Aorta (tissue), 5 donors: ENCODE data around the gene SPATS2L. TPM values are rescaled to one million over a fixed set of nuclear protein-coding genes. Genes with fewer than 3 reads are reported as not detected.

Source experiments
- ATAC-seq: fragments of 200-7000 bp; cut with Tn5 transposase; one replicate; pipeline ENCODE4 v1.9.1; 2022; ENCODE audit warnings: moderate library complexity; ENCODE audit not compliant: low FRiP score
- DNase-seq, 2 donors: peaks; one replicate each; pipeline ENCODE4 v3.0.0-alpha.2; 2020
- H3K27ac ChIP-seq, 2 donors: one replicate each; pipeline ENCODE4 v1.5.1; 2013; ENCODE audit warnings: low read length in 2 of 2, mild to moderate bottlenecking in 2 of 2, moderate library complexity in 2 of 2, control low read depth in 1 of 2, inconsistent platforms in 1 of 2, low read depth in 1 of 2
- H3K27me3 ChIP-seq, 2 donors: one replicate each; pipeline ENCODE4 v1.6.1; 2013; ENCODE audit warnings: control low read depth in 1 of 2, low read length in 1 of 2, mild to moderate bottlenecking in 1 of 2, moderate library complexity in 1 of 2; ENCODE audit not compliant: insufficient read depth in 2 of 2, control insufficient read depth in 1 of 2
- H3K36me3 ChIP-seq, 2 donors: one replicate each; pipeline ENCODE4 v1.6.1; 2013; ENCODE audit warnings: control low read depth in 1 of 2, low read length in 1 of 2, mild to moderate bottlenecking in 1 of 2; ENCODE audit not compliant: insufficient read depth in 2 of 2, control insufficient read depth in 1 of 2
- H3K4me1 ChIP-seq, 2 donors: one replicate each; pipeline ENCODE4 v1.6.1; 2013; ENCODE audit warnings: low read length in 2 of 2, control low read depth in 1 of 2, mild to moderate bottlenecking in 1 of 2, moderate library complexity in 1 of 2; ENCODE audit not compliant: insufficient read depth in 2 of 2, control insufficient read depth in 1 of 2
- H3K4me3 ChIP-seq, 2 donors: one replicate each; pipeline ENCODE4 v1.5.1; 2013; ENCODE audit warnings: low read length in 2 of 2, control low read depth in 1 of 2, mild to moderate bottlenecking in 1 of 2
- H3K9me3 ChIP-seq: one replicate; pipeline ENCODE4 v1.6.1; 2013; ENCODE audit warnings: mild to moderate bottlenecking, low read length; ENCODE audit not compliant: control insufficient read depth
- WGBS, 2 donors: extraction: QIAGEN DNeasy Blood & Tissue Kit; methylation state at CpG; one replicate each; pipeline ENCODE4 v1.1.7; 2013; 5-methylcytosine and 5-hydroxymethylcytosine counted together
- intact Hi-C, 2 donors: fragments of 100-400 bp; cut with DNase I; formaldehyde crosslinking; loops; one replicate each; pipeline versions ENCODE4 v1.14.2 to v1.15.0; 2022
- polyA plus RNA-seq, 2 donors: library from polyadenylated mRNA; stranded (reverse); fragments of 200-250 nt; gene quantifications; one replicate each; pipeline ENCODE4 v1.2.3, GENCODE V29; 2013
- total RNA-seq, 2 donors: library from RNA; stranded (reverse); fragmentation: NEBNext Ultra II Directional; extraction: Animal tissue kit (Norgen Biotek cat#: 25700); gene quantifications; one replicate each; pipeline ENCODE4 v1.2.1, GENCODE V29; 2021
- donor health status: healthy with polysubstance abuse.
- donor health status: Bipolar disorder and iron deficiency.
- donor health status: DM: no; HTN: no; CAD: no.
- donor health status: DM: no; HTN: no; CAD: no.
- donor health status: DM: yes; HTN: yes; CAD: no.

SPATS2L gene
- total and polyA plus RNA-seq, 4 donors = 45.0 to 82.0 (median 63.7) TPM

GRCh38 chr2:200279857-200280256, 26.6 kb upstream of the SPATS2L start:
- DNase-seq = no peak
- H3K27ac ChIP-seq = no peak overlapping the region
- H3K4me1 ChIP-seq = no peaks in the 10 kb centered on the region
- no peak overlapping the region for H3K4me3 ChIP-seq
- ATAC-seq = no peak
- H3K36me3 ChIP-seq = no peaks in the 10 kb centered on the region
- intact Hi-C loops = no loop called here
- H3K9me3 ChIP-seq = no peaks in the 10 kb centered on the region
- no peaks in the 10 kb centered on the region for H3K27me3 ChIP-seq

- no peaks in the 10 kb centered on the region for H3K27me3 ChIP-seq
- no peak overlapping the region for H3K4me3 ChIP-seq
- no peak for DNase-seq
- H3K4me1 ChIP-seq = no peaks in the 10 kb centered on the region
- H3K9me3 ChIP-seq = no peaks in the 10 kb centered on the region
- no peak for ATAC-seq
- intact Hi-C loops = no loop called here
- H3K27ac ChIP-seq = no peak overlapping the region
- no peaks in the 10 kb centered on the region for H3K36me3 ChIP-seq
- WGBS, 2 donors = 60 to 97% methylated on average over 1 of the region's 1 CpG
Observed at GRCh38 chr2:200286578-200286977, 19.9 kb upstream of the SPATS2L start.

- DNase-seq (no peak), ATAC-seq (no peak)
- no peaks in the 10 kb centered on the region for H3K27me3 ChIP-seq
- WGBS, 2 donors = 82 to 87% methylated on average over 5 of the region's 5 CpGs
- no peak overlapping the region for H3K4me3 ChIP-seq
- no peaks in the 10 kb centered on the region for H3K9me3 ChIP-seq
- intact Hi-C loops = no loop called here
- H3K4me1 ChIP-seq = no peaks in the 10 kb centered on the region
- no peak overlapping the region for H3K27ac ChIP-seq
- no peaks in the 10 kb centered on the region for H3K36me3 ChIP-seq
Observed at GRCh38 chr2:200288670-200289429, 17.6 kb upstream of the SPATS2L start.

GRCh38 chr2:200296118-200296517, 10.4 kb upstream of the SPATS2L start:
- H3K27ac ChIP-seq = no peak overlapping the region
- intact Hi-C loops = loop anchor here in 1 of 2 donors (10.0 kb wide), 1 partner anchor 311 kb away; no protein-coding TSS in a partner anchor
- WGBS, 2 donors = 99 to 100% methylated on average over 1 of the region's 1 CpG
- H3K9me3 ChIP-seq = no peaks in the 10 kb centered on the region
- H3K36me3 ChIP-seq = no peaks in the 10 kb centered on the region
- peaks cover 0 to 2% of the 10 kb centered on the region in 2 donors for H3K4me1 ChIP-seq
- no peak overlapping the region for H3K4me3 ChIP-seq
- no peaks in the 10 kb centered on the region for H3K27me3 ChIP-seq
- ATAC-seq (no peak), DNase-seq (no peak)

GRCh38 chr2:200297100-200297499, 9.4 kb upstream of the SPATS2L start:
- H3K4me1 ChIP-seq = peaks cover 0 to 2% of the 10 kb centered on the region in 2 donors
- 85 to 92% methylated on average over 5 of the region's 5 CpGs for whole genome bisulfite sequencing, 2 donors
- H3K9me3 ChIP-seq = no peaks in the 10 kb centered on the region
- DNase-seq (no peak), ATAC-seq (no peak)
- no peak overlapping the region for H3K4me3 ChIP-seq
- H3K36me3 ChIP-seq = no peaks in the 10 kb centered on the region
- no peaks in the 10 kb centered on the region for H3K27me3 ChIP-seq
- no peak overlapping the region for H3K27ac ChIP-seq
- intact Hi-C loops = loop anchor here in 1 of 2 donors (10.0 kb wide), 1 partner anchor 312 kb away; no protein-coding TSS in a partner anchor

GRCh38 chr2:200297989-200298388, 8.5 kb upstream of the SPATS2L start:
- 84 to 88% methylated on average over 5 of the region's 5 CpGs for WGBS, 2 donors
- peaks cover 0 to 2% of the 10 kb centered on the region in 2 donors for H3K4me1 ChIP-seq
- H3K4me3 ChIP-seq = no peak overlapping the region
- DNase-seq (no peak), ATAC-seq (no peak)
- intact Hi-C loops = loop anchor here in 1 of 2 donors (10.0 kb wide), 1 partner anchor 313 kb away; no protein-coding TSS in a partner anchor
- H3K27me3 ChIP-seq = no peaks in the 10 kb centered on the region
- H3K36me3 ChIP-seq = no peaks in the 10 kb centered on the region
- no peak overlapping the region for H3K27ac ChIP-seq
- no peaks in the 10 kb centered on the region for H3K9me3 ChIP-seq

- intact Hi-C loops = loop anchor here in 1 of 2 donors (10.0 kb wide), 1 partner anchor 314 kb away; no protein-coding TSS in a partner anchor
- no peak overlapping the region for H3K4me3 ChIP-seq
- DNase-seq (no peak), ATAC-seq (no peak)
- 98 to 99% methylated on average over 3 of the region's 3 CpGs for WGBS, 2 donors
- no peaks in the 10 kb centered on the region for H3K9me3 ChIP-seq
- H3K27ac ChIP-seq = no peak overlapping the region
- H3K4me1 ChIP-seq = peaks cover 0 to 2% of the 10 kb centered on the region in 2 donors
- H3K27me3 ChIP-seq = no peaks in the 10 kb centered on the region
- no peaks in the 10 kb centered on the region for H3K36me3 ChIP-seq
Observed at GRCh38 chr2:200298816-200299215, 7.7 kb upstream of the SPATS2L start.

GRCh38 chr2:200300065-200300464, 6.4 kb upstream of the SPATS2L start:
- Histone ChIP-seq H3K4me3 (no peak overlapping the region), H3K27ac (no peak overlapping the region), H3K27me3 (no peaks in the 10 kb centered on the region), H3K4me1 (peaks cover 0 to 2% of the 10 kb centered on the region in 2 donors), H3K9me3 (no peaks in the 10 kb centered on the region), H3K36me3 (no peaks in the 10 kb centered on the region)
- WGBS, 2 donors = 81 to 94% methylated on average over 1 of the region's 1 CpG
- DNase-seq (no peak), ATAC-seq (no peak)
- intact Hi-C loops = loop anchor here in 1 of 2 donors (10.0 kb wide), 2 partner anchors 105 to 175 kb away; no protein-coding TSS in a partner anchor
